ENCODE measurements around the gene OLFML2A. TPM values are rescaled to one million over a fixed set of nuclear protein-coding genes. Genes with fewer than 3 reads are reported as not detected.
A peak's percentile ranks its signal among the peaks of the same experiment; 100 is the strongest.

OLFML2A gene
- total RNA-seq, 6 experiments from 2014 or later = 0.12 to 0.74 (median 0.40) TPM

- H3K4me3 ChIP-seq = no peak overlapping the region
- no CpG with 5 or more reads among the region's 4 CpGs for WGBS (ENCODE audit: insufficient coverage, low coverage, low lambda C conversion rate, missing lambda C conversion rate)
- H3K4me1 ChIP-seq = peaks cover 0 to 10% (median 0%) of the 10 kb centered on the region in 4 donors
- intact Hi-C loops (cut with DNase I) = loop anchor here in 1 of 2 donors (10.0 kb wide), 1 partner anchor 594 kb away; no protein-coding TSS in a partner anchor
- ATAC-seq (no peak), DNase-seq (peak in 1 of 3 donors; percentile 31)
- H3K27ac ChIP-seq = no peak overlapping the region
- H3K36me3 ChIP-seq = no peaks in the 10 kb centered on the region
- H3K27me3 ChIP-seq = no peaks in the 10 kb centered on the region
- H3K9me3 ChIP-seq = no peaks in the 10 kb centered on the region
- TF ChIP-seq CTCF (IDR thresholded peaks at IDR 0.05) = no peak
- TF ChIP-seq POLR2A (IDR thresholded peaks at IDR 0.05) = no peak
Measured at GRCh38 chr9:124780757-124781151, 3.8 kb downstream of the OLFML2A start.

- H3K9me3 ChIP-seq = no peaks in the 10 kb centered on the region
- TF ChIP-seq POLR2A (IDR thresholded peaks at IDR 0.05) = no peak
- H3K36me3 ChIP-seq = no peaks in the 10 kb centered on the region
- intact Hi-C loops (cut with DNase I) = loop anchor here in 1 of 2 donors (10.0 kb wide), 1 partner anchor 593 kb away; no protein-coding TSS in a partner anchor
- DNase-seq = peak in 1 of 3 donors; percentile 39
- no peaks in the 10 kb centered on the region for H3K27me3 ChIP-seq
- WGBS (ENCODE audit: insufficient coverage, low coverage, low lambda C conversion rate, missing lambda C conversion rate) = 63% methylated on average over 2 of the region's 3 CpGs
- peaks cover 0 to 3% (median 0%) of the 10 kb centered on the region in 4 donors for H3K4me1 ChIP-seq
- no peak overlapping the region for H3K27ac ChIP-seq
- no peak overlapping the region for H3K4me3 ChIP-seq
- ATAC-seq = peak in 1 of 4 donors; percentile 5
Measured at GRCh38 chr9:124781967-124782660, 5.2 kb downstream of the OLFML2A start.

GRCh38 chr9:124782661-124783574 lies 6.0 kb downstream of the OLFML2A start:
- no peaks in the 10 kb centered on the region for H3K36me3 ChIP-seq
- H3K27me3 ChIP-seq = no peaks in the 10 kb centered on the region
- H3K4me1 ChIP-seq = no peaks in the 10 kb centered on the region
- H3K9me3 ChIP-seq = no peaks in the 10 kb centered on the region
- DNase-seq (peak in 1 of 3 donors; percentile 40), ATAC-seq (peak in 2 of 4 donors; percentile 9 to 16)
- intact Hi-C loops (cut with DNase I) = loop anchor here in 1 of 2 donors (10.0 kb wide), 1 partner anchor 592 kb away; no protein-coding TSS in a partner anchor
- no peak overlapping the region for H3K4me3 ChIP-seq
- no peak overlapping the region for H3K27ac ChIP-seq
- 90% methylated on average over 2 of the region's 13 CpGs for WGBS (ENCODE audit: insufficient coverage, low coverage, low lambda C conversion rate, missing lambda C conversion rate)
- no peak for TF ChIP-seq CTCF (IDR thresholded peaks at IDR 0.05)
- no peak for TF ChIP-seq POLR2A (IDR thresholded peaks at IDR 0.05)

- Histone ChIP-seq H3K36me3 (no peaks in the 10 kb centered on the region), H3K27ac (no peak overlapping the region), H3K9me3 (no peaks in the 10 kb centered on the region), H3K4me1 (no peaks in the 10 kb centered on the region), H3K4me3 (no peak overlapping the region), H3K27me3 (no peaks in the 10 kb centered on the region)
- ATAC-seq = no peak
- WGBS (ENCODE audit: insufficient coverage, low coverage, low lambda C conversion rate, missing lambda C conversion rate) = 85% methylated on average over 2 of the region's 2 CpGs
- TF ChIP-seq POLR2A (IDR thresholded peaks at IDR 0.05) (no peak), CTCF (IDR thresholded peaks at IDR 0.05) (no peak)
- no peak for DNase-seq
- intact Hi-C loops (cut with DNase I) = loop anchor here in 1 of 2 donors (10.0 kb wide), 1 partner anchor 591 kb away; no protein-coding TSS in a partner anchor
Measured at GRCh38 chr9:124783830-124784229, 6.9 kb downstream of the OLFML2A start.
